IMR-90 (cell line): ENCODE data around the gene SLF2. TPM values are rescaled to one million over a fixed set of nuclear protein-coding genes. Genes with fewer than 3 reads are reported as not detected.

Experiments used
- ATAC-seq: fragments of 200-7000 bp; cut with Tn5 transposase; 2 replicates; pipeline ENCODE4 v1.9.1; 2020; ENCODE audit warnings: low read depth, mild to moderate bottlenecking, moderate library complexity
- BruUV-seq: library from RNA; stranded (reverse); fragments of 400-500 nt; replicated peaks from 2 replicates; lab custom pipeline; 2021; lab: Mats Ljungman, UMichigan
- CTCF ChIA-PET: fragments of 300-600 bp; formaldehyde crosslinking; extraction: SDS; loops from one replicate; lab custom pipeline; 2021; ENCODE audit warnings: antibody characterized with exemption; lab: Yijun Ruan, JAX
- POLR2A ChIA-PET: fragments of 300-600 bp; sonication (Branson Sonifier 250); formaldehyde crosslinking; loops from one replicate; lab custom pipeline; 2022; ENCODE audit warnings: antibody characterized with exemption; ENCODE audit not compliant: unreplicated experiment; lab: Charles Lee
- DNase-seq: peaks from one replicate; pipeline ENCODE4 v3.0.0; 2013
- H2AFZ ChIP-seq: replicated peaks from 2 replicates; pipeline ENCODE3; 2013; ENCODE audit warnings: low read length, mild to moderate bottlenecking; ENCODE audit not compliant: poor library complexity
- H2AK5ac ChIP-seq: 2 replicates; pipeline ENCODE4 v1.6.1; 2013; ENCODE audit warnings: low read depth, low read length, inconsistent platforms
- H2AK9ac ChIP-seq: replicated peaks from 2 replicates; pipeline ENCODE3; 2013; ENCODE audit warnings: mild to moderate bottlenecking, low read depth, low read length, moderate library complexity; ENCODE audit not compliant: poor library complexity
- H2BK120ac ChIP-seq: 2 replicates; pipeline ENCODE4 v1.6.1; 2013; ENCODE audit warnings: low read depth, low read length, inconsistent platforms
- H2BK15ac ChIP-seq: 3 replicates; pipeline ENCODE4 v1.6.1; 2013; ENCODE audit warnings: low read depth, low read length, inconsistent platforms
- H2BK20ac ChIP-seq: 2 replicates; pipeline ENCODE4 v1.6.1; 2013; ENCODE audit warnings: low read depth, mild to moderate bottlenecking, inconsistent platforms, low read length, moderate library complexity
- H2BK5ac ChIP-seq: 2 replicates; pipeline ENCODE4 v1.6.1; 2013; ENCODE audit warnings: mild to moderate bottlenecking, low read depth, low read length, inconsistent platforms; ENCODE audit not compliant: poor library complexity, severe bottlenecking
- H3K14ac ChIP-seq: replicated peaks from 2 replicates; pipeline ENCODE4 v1.6.1; 2013; ENCODE audit warnings: low read depth, low read length, inconsistent platforms
- H3K18ac ChIP-seq: 2 replicates; pipeline ENCODE4 v1.6.1; 2013; ENCODE audit warnings: low read depth, low read length, control low read depth
- H3K23ac ChIP-seq: 2 replicates; pipeline ENCODE4 v1.6.1; 2013; ENCODE audit warnings: low read depth, low read length, inconsistent platforms
- H3K27ac ChIP-seq: 2 replicates; pipeline ENCODE4 v1.5.1; 2013; ENCODE audit warnings: mild to moderate bottlenecking, control low read depth, low read length; ENCODE audit not compliant: insufficient read depth
- H3K27me3 ChIP-seq: 2 replicates; pipeline ENCODE4 v1.6.1; 2013; ENCODE audit warnings: low read length; ENCODE audit not compliant: control insufficient read depth, insufficient read depth
- H3K36me3 ChIP-seq: 2 replicates; pipeline ENCODE4 v1.6.1; 2013; ENCODE audit warnings: low read length, mixed read lengths; ENCODE audit not compliant: control insufficient read depth, insufficient read depth
- H3K4ac ChIP-seq: 2 replicates; pipeline ENCODE4 v1.6.1; 2013; ENCODE audit warnings: low read depth, low read length, inconsistent platforms
- H3K4me1 ChIP-seq: 2 replicates; pipeline ENCODE4 v1.6.1; 2013; ENCODE audit warnings: low read length, mixed read lengths; ENCODE audit not compliant: control insufficient read depth, insufficient read depth
- H3K4me2 ChIP-seq: 2 replicates; pipeline ENCODE4 v1.6.1; 2013; ENCODE audit warnings: low read depth, mild to moderate bottlenecking, control low read depth, low read length, moderate library complexity
- H3K4me3 ChIP-seq: 2 replicates; pipeline ENCODE4 v1.5.1; 2013; ENCODE audit warnings: low read depth, mild to moderate bottlenecking, control low read depth, low read length, moderate library complexity; ENCODE audit not compliant: insufficient read depth
- H3K56ac ChIP-seq: 2 replicates; pipeline ENCODE4 v1.6.1; 2013; ENCODE audit warnings: low read length, inconsistent platforms; ENCODE audit not compliant: insufficient read depth; ENCODE audit errors: extremely low read depth
- H3K79me1 ChIP-seq, 2 experiments: 2 replicates each; pipeline ENCODE4 v1.6.1; 2013; ENCODE audit warnings: low read length in 2 of 2, inconsistent platforms in 1 of 2, low read depth in 1 of 2
- H3K9ac ChIP-seq: 2 replicates; pipeline ENCODE4 v1.6.1; 2013; ENCODE audit warnings: low read depth, low read length, control low read depth
- H3K9me1 ChIP-seq: 2 replicates; pipeline ENCODE4 v1.6.1; 2013; ENCODE audit warnings: low read length, inconsistent platforms; ENCODE audit not compliant: insufficient read depth
- H3K9me3 ChIP-seq: 2 replicates; pipeline ENCODE4 v1.6.1; 2013; ENCODE audit warnings: low read length; ENCODE audit not compliant: control insufficient read depth, insufficient read depth
- H4K20me1 ChIP-seq: 2 replicates; pipeline ENCODE4 v1.6.1; 2013; ENCODE audit warnings: low read length, inconsistent platforms; ENCODE audit not compliant: insufficient read depth
- H4K5ac ChIP-seq: 2 replicates; pipeline ENCODE4 v1.6.1; 2013; ENCODE audit warnings: mild to moderate bottlenecking, low read depth, low read length, control low read depth
- H4K8ac ChIP-seq, 2 experiments: 2 replicates each; pipeline ENCODE4 v1.6.1; 2013; ENCODE audit warnings: low read depth in 2 of 2, low read length in 2 of 2, control low read depth in 1 of 2, inconsistent platforms in 1 of 2
- H4K91ac ChIP-seq: 2 replicates; pipeline ENCODE4 v1.6.1; 2013; ENCODE audit warnings: low read depth, low read length, inconsistent platforms; ENCODE audit not compliant: insufficient read depth
- CTCF ChIP-seq: conservative IDR thresholded peaks from 2 replicates; pipeline ENCODE4 v1.5.1; 2012; ENCODE audit warnings: mild to moderate bottlenecking, low read depth, low read length, improper control_type of control experiment
- ELK1 ChIP-seq: fragments of 150-350 bp; IDR thresholded peaks from 2 replicates; pipeline ENCODE4 v1.6.1; 2016; ENCODE audit warnings: low read depth, mild to moderate bottlenecking, low read length, moderate library complexity, borderline replicate concordance
- FOS ChIP-seq: fragments of 150-350 bp; IDR thresholded peaks from 2 replicates; pipeline ENCODE4 v1.6.1; 2016; ENCODE audit warnings: low read depth, low read length
- MXI1 ChIP-seq: IDR thresholded peaks from 2 replicates; pipeline ENCODE4 v1.6.1; 2012; ENCODE audit warnings: low read depth, mild to moderate bottlenecking, low read length, moderate library complexity, borderline replicate concordance
- RCOR1 ChIP-seq: IDR thresholded peaks from 2 replicates; pipeline ENCODE4 v1.6.1; 2012; ENCODE audit warnings: mild to moderate bottlenecking, low read length, improper control_type of control experiment; ENCODE audit not compliant: insufficient replicate concordance
- RFX5 ChIP-seq: IDR thresholded peaks from 2 replicates; pipeline ENCODE4 v1.8.0; 2012; ENCODE audit warnings: low read depth, mild to moderate bottlenecking, low read length, moderate library complexity
- SMC3 ChIP-seq: fragments of 150-350 bp; IDR thresholded peaks from 2 replicates; pipeline ENCODE4 v1.6.1; 2016; ENCODE audit warnings: low read depth, mild to moderate bottlenecking, antibody characterized with exemption, low read length, moderate library complexity
- USF2 ChIP-seq: fragments of 150-350 bp; IDR thresholded peaks from 2 replicates; pipeline ENCODE4 v1.6.1; 2017; ENCODE audit warnings: mild to moderate bottlenecking, antibody characterized with exemption, low read length, low read depth
- WGBS, 2 experiments: methylation state at CpG; one replicate each; pipeline versions ENCODE4 v1.1.5 to v1.1.7; 2013; ENCODE audit warnings: missing lambda C conversion rate in 2 of 2; ENCODE audit not compliant: insufficient read length in 1 of 2; ENCODE audit errors: extremely low coverage in 2 of 2; 5-methylcytosine and 5-hydroxymethylcytosine counted together
- dilution Hi-C: fragments of 300-500 bp; cut with HindIII; formaldehyde crosslinking; loops from one replicate; pipeline ENCODE4 v1.14.3; 2018; ENCODE audit warnings: low sequenced_read_pairs; ENCODE audit not compliant: unreplicated experiment
- in situ Hi-C: fragments of 300-500 bp; cut with MboI; formaldehyde crosslinking; loops from 3 replicates; pipeline ENCODE4 v1.14.3; 2019; ENCODE audit warnings: low sequenced_read_pairs, inconsistent platforms, mixed read lengths
- intact Hi-C: fragments of 100-400 bp; cut with micrococcal nuclease; formaldehyde crosslinking; loops from 2 replicates; pipeline ENCODE4 v1.10.0; 2022
- polyA plus RNA-seq, 3 experiments: library from polyadenylated mRNA; depleted of rRNA; stranded (reverse); fragments of >200 nt; gene quantifications; 2 replicates each; pipeline ENCODE4 v1.2.3, GENCODE V29; 2012; ENCODE audit warnings: low replicate concordance in 1 of 3
- total RNA-seq: library from RNA; depleted of rRNA; stranded (reverse); fragments of >200 nt; gene quantifications from 2 replicates; pipeline ENCODE4 v1.2.3, GENCODE V29; 2012

Gene SLF2
- total and polyA plus RNA-seq, 2 of the 4 experiments (the other 2 are of a cell fraction): 8.5 to 21.7 TPM

- no peak overlapping the region for H3K18ac ChIP-seq
- 0 out of 2 replicates have a peak, but pooled peaks have one; percentile 14 for ATAC-seq
- in situ Hi-C loops (no loop called here), dilution Hi-C loops (no loop called here), intact Hi-C loops (no loop called here)
- no peak overlapping the region for H3K27ac ChIP-seq
- no peak for TF ChIP-seq RFX5
- no peak for TF ChIP-seq CTCF
- no peak for TF ChIP-seq MXI1
- no peak for TF ChIP-seq ELK1
- TF ChIP-seq FOS: no peak
- no peak for TF ChIP-seq USF2
- TF ChIP-seq SMC3: no peak
- no peak for TF ChIP-seq RCOR1
- H3K79me1 ChIP-seq: no peaks in the 10 kb centered on the region
- no peak overlapping the region for H4K8ac ChIP-seq
- BruUV-seq: no TSS peak
- H4K5ac ChIP-seq: no peak overlapping the region
- no peak overlapping the region for H3K4me3 ChIP-seq
- DNase-seq: no peak
- no peaks in the 10 kb centered on the region for H4K20me1 ChIP-seq
- H3K4ac ChIP-seq: no peak overlapping the region
- H2BK20ac ChIP-seq: no peak overlapping the region
- H4K91ac ChIP-seq: no peak overlapping the region
- no peak overlapping the region for H2AK5ac ChIP-seq
- H2BK5ac ChIP-seq: no peak overlapping the region
- no peak overlapping the region for H3K9ac ChIP-seq
- H2BK120ac ChIP-seq: no peak overlapping the region
- no peak overlapping the region for H2AK9ac ChIP-seq
- no peak overlapping the region for H3K14ac ChIP-seq
- H3K9me1 ChIP-seq: no peaks in the 10 kb centered on the region
- no peak overlapping the region for H3K4me2 ChIP-seq
- CTCF ChIA-PET: no interaction called here
- H3K36me3 ChIP-seq: no peaks in the 10 kb centered on the region
- H3K23ac ChIP-seq: no peak overlapping the region
- H3K4me1 ChIP-seq: no peaks in the 10 kb centered on the region
- POLR2A ChIA-PET: no interaction called here
- no peak overlapping the region for H2BK15ac ChIP-seq
- H3K9me3 ChIP-seq: no peaks in the 10 kb centered on the region
- H3K27me3 ChIP-seq: peaks cover 60% of the 10 kb centered on the region
- 78% methylated on average over 2 of the region's 7 CpGs; no CpG with 5 or more reads in 1 of the 2 experiments for WGBS, 2 experiments
- no peak overlapping the region for H2AFZ ChIP-seq
- no peak overlapping the region for H3K56ac ChIP-seq
Measured at GRCh38 chr10:100866010-100866409, 46.8 kb upstream of the SLF2 start.
